Measurements from ENCODE around the gene MSRB3.

Gene MSRB3

DNA sequence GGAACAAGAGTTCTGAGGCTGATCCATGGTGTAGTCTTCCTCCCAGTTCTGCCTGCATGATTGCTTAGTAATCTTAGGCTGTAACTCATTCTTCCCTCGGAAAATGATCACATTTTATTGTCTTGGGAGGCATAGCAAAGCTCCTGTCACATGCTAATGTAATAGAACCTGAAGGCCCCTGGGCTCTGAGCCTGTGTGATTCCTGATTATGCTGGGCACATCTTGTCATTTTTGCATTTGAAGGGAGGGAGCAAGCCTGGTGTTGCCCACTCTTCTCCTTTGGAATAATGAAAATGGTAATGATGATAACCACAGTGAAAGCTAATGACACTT lies 215.4 kb downstream of the MSRB3 start:
- DNase-seq (ENCODE audit: insufficient read length, low spot score) (no peak), FAIRE-seq (no peak)

DNA sequence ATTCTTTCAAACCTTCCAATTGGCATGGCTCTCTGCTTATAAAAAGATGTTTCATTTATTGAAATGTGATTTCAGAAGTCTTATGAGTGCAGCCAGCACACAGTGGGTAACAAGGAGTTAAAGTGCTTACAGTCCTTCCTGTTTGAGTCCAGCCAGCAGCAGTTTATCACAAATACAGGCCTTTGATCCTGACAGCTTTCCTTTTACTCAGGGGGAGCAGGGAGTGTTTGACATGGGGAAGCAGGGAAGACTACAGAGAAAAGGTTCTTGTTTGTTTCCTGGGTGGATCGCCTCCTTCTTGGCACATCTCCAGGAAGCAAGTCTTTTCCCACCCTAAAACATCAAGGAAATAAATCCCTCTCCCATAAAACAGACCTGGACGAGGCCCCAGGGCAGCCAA lies 216.1 kb downstream of the MSRB3 start:
- TF ChIP-seq, protein P1, sequence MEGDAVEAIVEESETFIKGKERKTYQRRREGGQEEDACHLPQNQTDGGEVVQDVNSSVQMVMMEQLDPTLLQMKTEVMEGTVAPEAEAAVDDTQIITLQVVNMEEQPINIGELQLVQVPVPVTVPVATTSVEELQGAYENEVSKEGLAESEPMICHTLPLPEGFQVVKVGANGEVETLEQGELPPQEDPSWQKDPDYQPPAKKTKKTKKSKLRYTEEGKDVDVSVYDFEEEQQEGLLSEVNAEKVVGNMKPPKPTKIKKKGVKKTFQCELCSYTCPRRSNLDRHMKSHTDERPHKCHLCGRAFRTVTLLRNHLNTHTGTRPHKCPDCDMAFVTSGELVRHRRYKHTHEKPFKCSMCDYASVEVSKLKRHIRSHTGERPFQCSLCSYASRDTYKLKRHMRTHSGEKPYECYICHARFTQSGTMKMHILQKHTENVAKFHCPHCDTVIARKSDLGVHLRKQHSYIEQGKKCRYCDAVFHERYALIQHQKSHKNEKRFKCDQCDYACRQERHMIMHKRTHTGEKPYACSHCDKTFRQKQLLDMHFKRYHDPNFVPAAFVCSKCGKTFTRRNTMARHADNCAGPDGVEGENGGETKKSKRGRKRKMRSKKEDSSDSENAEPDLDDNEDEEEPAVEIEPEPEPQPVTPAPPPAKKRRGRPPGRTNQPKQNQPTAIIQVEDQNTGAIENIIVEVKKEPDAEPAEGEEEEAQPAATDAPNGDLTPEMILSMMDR (IDR thresholded peaks at IDR 0.05; ENCODE audit: insufficient read depth, missing control alignments), result no peak
- no peak for FAIRE-seq
- no peak for DNase-seq (ENCODE audit: insufficient read length, low spot score)

More for the DNA sequence above, 215.4 kb downstream of the MSRB3 start:
- TF ChIP-seq, protein P1 (IDR thresholded peaks at IDR 0.05; ENCODE audit: insufficient read depth, missing control alignments), result no peak

DNA sequence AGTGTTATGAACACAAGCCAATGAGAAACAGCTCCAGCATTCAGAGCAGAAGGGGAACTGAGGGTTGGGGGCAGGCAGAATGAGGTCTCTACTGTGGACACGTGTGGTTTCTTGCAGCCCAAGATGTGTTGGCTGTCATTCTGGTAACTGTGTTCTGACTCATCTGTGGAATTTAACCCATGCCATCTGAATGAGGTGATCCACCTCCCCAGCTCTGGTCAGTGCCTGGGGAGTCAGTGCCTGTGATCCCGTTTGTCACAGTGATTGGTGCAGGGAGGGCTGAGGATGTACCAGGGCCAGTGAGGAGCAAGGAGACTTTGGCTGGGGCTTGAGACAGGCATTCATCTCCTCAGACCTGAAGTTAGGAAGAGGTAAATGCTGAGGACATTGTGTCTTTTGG lies 216.8 kb downstream of the MSRB3 start:
- TF ChIP-seq, protein P1 (IDR thresholded peaks at IDR 0.05; ENCODE audit: insufficient read depth, missing control alignments), result no peak
- DNase-seq (ENCODE audit: insufficient read length, low spot score) (no peak), FAIRE-seq (no peak)

DNA sequence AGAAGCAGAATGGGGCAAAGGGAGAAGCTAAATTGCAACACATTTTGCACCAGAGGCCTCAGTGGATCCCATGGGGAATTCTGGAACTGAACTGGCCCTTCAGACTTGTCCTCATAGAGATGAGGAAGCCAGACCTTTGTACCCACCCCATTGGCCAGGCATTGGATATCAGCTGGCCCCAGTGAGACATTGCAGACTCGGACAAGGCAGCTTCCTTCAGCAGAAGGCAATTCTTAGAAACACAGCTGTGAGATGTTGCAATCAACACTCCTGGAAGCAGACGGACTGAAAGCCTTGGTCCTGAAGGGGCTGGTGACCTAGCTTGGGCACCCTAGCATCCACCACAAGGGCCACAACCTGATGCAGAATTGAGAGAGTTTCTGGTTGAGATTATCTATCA lies 218.1 kb downstream of the MSRB3 start:
- DNase-seq (ENCODE audit: insufficient read length, low spot score) (no peak), FAIRE-seq (no peak)
- TF ChIP-seq, protein P1 (IDR thresholded peaks at IDR 0.05; ENCODE audit: insufficient read depth, missing control alignments), result no peak

DNA sequence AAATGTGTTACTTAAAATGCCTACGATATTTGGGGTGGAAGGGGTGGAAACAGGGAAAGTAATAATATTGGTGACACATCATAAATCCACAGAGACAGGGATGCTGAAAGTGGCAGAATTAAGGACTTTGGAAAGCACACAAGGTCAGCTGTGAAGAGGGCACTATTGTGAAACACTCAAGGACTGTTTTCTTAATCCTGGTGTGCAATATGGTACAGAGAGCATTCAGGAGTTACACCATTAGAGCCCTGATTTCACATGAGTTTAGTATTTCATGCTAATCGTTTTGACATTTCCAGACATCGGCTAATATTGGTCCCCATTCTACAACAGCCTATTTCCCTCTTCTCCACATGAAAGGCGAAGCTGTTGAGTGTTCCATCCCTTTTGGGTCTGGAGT lies 219.2 kb downstream of the MSRB3 start:
- no peak for FAIRE-seq
- DNase-seq (ENCODE audit: insufficient read length, low spot score), result no peak
- TF ChIP-seq, protein P1 (IDR thresholded peaks at IDR 0.05; ENCODE audit: insufficient read depth, missing control alignments), result no peak

DNA sequence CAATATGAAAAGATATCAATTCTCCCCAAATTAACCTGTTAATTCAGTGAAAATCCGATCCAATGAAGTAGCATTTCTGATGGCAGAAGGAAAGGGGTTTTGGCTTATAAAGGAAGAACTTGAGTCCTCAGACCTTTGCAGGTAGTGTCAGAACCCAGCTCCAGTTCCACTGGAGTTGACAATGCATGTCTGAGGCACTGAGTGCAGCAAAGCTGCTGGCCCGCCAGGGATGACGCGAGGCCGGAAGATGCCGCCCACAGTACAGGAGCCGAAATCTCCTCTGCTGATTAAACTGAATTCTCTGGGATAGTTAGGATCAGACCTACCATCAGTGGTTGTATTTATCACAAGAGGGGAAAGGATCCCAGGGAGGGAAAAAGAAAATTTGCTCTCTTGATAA lies 220.7 kb downstream of the MSRB3 start:
- TF ChIP-seq, protein P1 (IDR thresholded peaks at IDR 0.05; ENCODE audit: insufficient read depth, missing control alignments), result no peak
- DNase-seq (ENCODE audit: insufficient read length, low spot score), result no peak
- no peak for FAIRE-seq

DNA sequence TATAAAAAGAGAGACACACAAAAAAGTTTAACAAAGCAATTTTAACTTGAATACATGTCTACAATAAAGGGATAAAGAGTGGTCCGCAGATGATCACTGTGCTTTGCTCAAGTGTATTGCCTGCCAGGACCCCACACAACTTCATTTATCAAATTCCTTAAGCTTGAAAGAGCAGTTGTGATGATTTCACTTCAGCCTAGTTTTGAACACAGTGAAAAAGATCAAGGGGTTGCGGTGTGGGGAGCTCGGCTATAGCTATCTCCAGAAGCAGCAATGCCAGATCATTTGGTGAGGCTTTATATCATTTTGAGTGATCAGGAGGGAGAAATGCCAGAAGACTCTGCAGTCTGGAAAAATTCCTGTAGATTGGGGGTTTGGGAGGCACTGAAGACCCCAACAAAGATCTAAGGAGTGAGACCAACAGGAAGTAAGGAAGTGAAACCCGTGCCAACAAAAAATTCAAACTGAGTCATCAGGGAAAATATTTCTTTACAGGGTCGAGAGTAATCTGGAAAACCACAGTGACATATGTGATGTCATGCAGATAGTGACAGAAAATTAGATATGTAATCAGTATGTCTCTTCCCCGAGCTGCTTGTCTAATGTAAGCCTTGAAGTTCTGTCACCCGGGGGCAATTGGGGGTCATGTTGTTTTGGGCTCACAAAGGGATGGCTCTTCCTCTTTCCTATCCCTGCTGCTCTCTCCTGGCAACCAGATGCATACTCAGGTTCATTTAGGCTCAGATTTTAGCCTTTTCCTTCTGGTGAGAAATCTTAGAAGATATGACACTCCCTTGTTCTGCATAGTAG lies 221.8 kb downstream of the MSRB3 start:
- no peak for DNase-seq (ENCODE audit: insufficient read length, low spot score)
- TF ChIP-seq, protein P1 (IDR thresholded peaks at IDR 0.05; ENCODE audit: insufficient read depth, missing control alignments), result no peak
- no peak for FAIRE-seq

Measured in D721Med (cell line).